NCI-H128 (cell line): ENCODE results near the gene FSTL4.

Experiments
- DNase-seq: peaks from one replicate; lab custom pipeline; 2025; ENCODE audit not compliant: unreplicated experiment; lab: John Stamatoyannopoulos, UW

FSTL4 gene

GRCh38 chr5:133274597-133274935 is 337.8 kb downstream of the FSTL4 start:
- no peak for DNase-seq

- no peak for DNase-seq
These were observed 338.4 kb downstream of the FSTL4 start for GRCh38 chr5:133273661-133274596.

- no peak for DNase-seq
These were observed 340.0 kb downstream of the FSTL4 start for GRCh38 chr5:133272345-133272744.

GRCh38 chr5:133271606-133272005 is 340.7 kb downstream of the FSTL4 start:
- no peak for DNase-seq

- peak; percentile 11 for DNase-seq
These were observed 342.6 kb downstream of the FSTL4 start for GRCh38 chr5:133269691-133270090.

- no peak for DNase-seq
These were observed 344.7 kb downstream of the FSTL4 start for GRCh38 chr5:133267601-133268000.

GRCh38 chr5:133266966-133267365 is 345.4 kb downstream of the FSTL4 start:
- no peak for DNase-seq

- no peak for DNase-seq
These were observed 345.8 kb downstream of the FSTL4 start for GRCh38 chr5:133266527-133266878.

- DNase-seq = no peak
These were observed 346.4 kb downstream of the FSTL4 start for GRCh38 chr5:133265720-133266526.

GRCh38 chr5:133265257-133265656 is 347.1 kb downstream of the FSTL4 start:
- DNase-seq = no peak

- DNase-seq = no peak
These were observed 349.7 kb downstream of the FSTL4 start for GRCh38 chr5:133262690-133263089.

GRCh38 chr5:133261993-133262392 is 350.3 kb downstream of the FSTL4 start:
- no peak for DNase-seq

- DNase-seq = no peak
These were observed 351.6 kb downstream of the FSTL4 start for GRCh38 chr5:133260715-133261114.

- DNase-seq = no peak
These were observed 352.9 kb downstream of the FSTL4 start for GRCh38 chr5:133259199-133259997.

- DNase-seq = no peak
These were observed 354.4 kb downstream of the FSTL4 start for GRCh38 chr5:133257977-133258376.

- no peak for DNase-seq
These were observed 356.1 kb downstream of the FSTL4 start for GRCh38 chr5:133256276-133256675.

GRCh38 chr5:133254803-133255202 is 357.5 kb downstream of the FSTL4 start:
- no peak for DNase-seq

GRCh38 chr5:133253671-133254070 is 358.7 kb downstream of the FSTL4 start:
- no peak for DNase-seq

- no peak for DNase-seq
These were observed 359.3 kb downstream of the FSTL4 start for GRCh38 chr5:133253070-133253469.

GRCh38 chr5:133252133-133252480 is 360.2 kb downstream of the FSTL4 start:
- no peak for DNase-seq

- DNase-seq = no peak
These were observed 360.8 kb downstream of the FSTL4 start for GRCh38 chr5:133251296-133252132.
